ENCODE data around the gene SLC17A4.

The SLC17A4 gene

GRCh38 chr6:25821341-25821740, 66.8 kb downstream of the SLC17A4 start:
- no peak for DNase-seq

GRCh38 chr6:25829375-25829774, 74.8 kb downstream of the SLC17A4 start:
- no peak for DNase-seq

- no peak for DNase-seq
Measured at GRCh38 chr6:25830458-25830857, 75.9 kb downstream of the SLC17A4 start.
